ENCODE measurements around the gene VAMP8. TPM values are rescaled to one million over a fixed set of nuclear protein-coding genes. Genes with fewer than 3 reads are reported as not detected.
"Not testable (repeated sequence)": the region's sequence is repeated elsewhere in the genome, so short reads cannot be mapped to it uniquely, and the experiment has no call there.

Gene VAMP8
- total RNA-seq, 1 donor from 2014 or later, result 51.0 TPM

- Mint-ChIP-seq H3K9me3 (no peaks in the 10 kb centered on the region), H3K36me3 (no peaks in the 10 kb centered on the region), H3K4me1 (peaks cover 32% of the 10 kb centered on the region), H3K27me3 (ENCODE audit: low read depth) (no peaks in the 10 kb centered on the region), H3K4me3 (no peak overlapping the region), H3K27ac (no peak overlapping the region)
- TF ChIP-seq, protein P1, sequence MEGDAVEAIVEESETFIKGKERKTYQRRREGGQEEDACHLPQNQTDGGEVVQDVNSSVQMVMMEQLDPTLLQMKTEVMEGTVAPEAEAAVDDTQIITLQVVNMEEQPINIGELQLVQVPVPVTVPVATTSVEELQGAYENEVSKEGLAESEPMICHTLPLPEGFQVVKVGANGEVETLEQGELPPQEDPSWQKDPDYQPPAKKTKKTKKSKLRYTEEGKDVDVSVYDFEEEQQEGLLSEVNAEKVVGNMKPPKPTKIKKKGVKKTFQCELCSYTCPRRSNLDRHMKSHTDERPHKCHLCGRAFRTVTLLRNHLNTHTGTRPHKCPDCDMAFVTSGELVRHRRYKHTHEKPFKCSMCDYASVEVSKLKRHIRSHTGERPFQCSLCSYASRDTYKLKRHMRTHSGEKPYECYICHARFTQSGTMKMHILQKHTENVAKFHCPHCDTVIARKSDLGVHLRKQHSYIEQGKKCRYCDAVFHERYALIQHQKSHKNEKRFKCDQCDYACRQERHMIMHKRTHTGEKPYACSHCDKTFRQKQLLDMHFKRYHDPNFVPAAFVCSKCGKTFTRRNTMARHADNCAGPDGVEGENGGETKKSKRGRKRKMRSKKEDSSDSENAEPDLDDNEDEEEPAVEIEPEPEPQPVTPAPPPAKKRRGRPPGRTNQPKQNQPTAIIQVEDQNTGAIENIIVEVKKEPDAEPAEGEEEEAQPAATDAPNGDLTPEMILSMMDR (IDR thresholded peaks at IDR 0.05; ENCODE audit: unreplicated experiment), result no peak
- no peak for DNase-seq (ENCODE audit: low spot score in 2 of 2, unreplicated experiment in 2 of 2)
Observed at GRCh38 chr2:85600235-85600575, 22.8 kb downstream of the VAMP8 start.

DNA sequence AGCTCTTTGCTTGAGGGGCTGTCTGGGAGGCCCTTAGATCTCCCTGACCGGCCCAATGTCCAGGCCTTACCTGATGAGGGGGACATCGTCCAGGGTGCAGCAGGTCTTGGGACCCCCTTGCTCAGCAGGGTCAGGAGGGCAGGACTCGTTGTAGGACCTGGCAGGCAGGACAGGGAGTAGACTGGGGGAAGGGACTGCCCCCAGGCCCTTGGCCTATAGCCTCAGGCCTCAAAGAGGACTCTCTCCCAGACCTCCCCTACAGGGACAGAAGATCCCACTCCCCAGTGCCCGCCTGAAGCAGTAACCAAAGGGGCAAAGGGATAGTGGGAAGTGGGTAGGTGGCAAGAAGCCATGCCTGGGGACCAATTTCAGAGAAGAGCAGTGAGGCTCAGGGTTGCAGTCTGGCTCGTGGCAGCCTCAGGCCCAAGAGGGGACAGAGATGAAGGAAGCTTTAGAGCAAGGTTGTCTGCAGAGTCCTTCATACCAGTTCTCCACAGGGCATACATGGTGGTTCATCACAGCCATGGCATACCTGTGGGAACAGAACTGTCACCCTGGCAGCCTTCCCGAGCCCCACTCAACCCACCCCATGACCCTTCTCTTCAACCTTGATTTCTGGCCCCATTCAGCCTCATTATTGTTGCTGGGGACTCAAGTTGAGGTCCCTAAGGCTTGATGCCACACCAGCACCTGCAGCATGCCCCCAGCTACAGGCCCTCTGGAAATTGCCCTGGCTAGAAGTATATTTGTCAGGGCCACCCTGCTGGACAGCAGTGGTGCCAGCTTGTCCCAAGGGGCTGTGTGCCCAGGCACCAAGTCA is 23.8 kb downstream of the VAMP8 start:
- Mint-ChIP-seq H3K9me3 (no peaks in the 10 kb centered on the region), H3K27me3 (ENCODE audit: low read depth) (no peaks in the 10 kb centered on the region), H3K4me1 (peaks cover 36% of the 10 kb centered on the region), H3K27ac (peak overlapping the region; percentile 83), H3K4me3 (peak overlapping the region; percentile 79), H3K36me3 (no peaks in the 10 kb centered on the region)
- TF ChIP-seq, protein P1 (IDR thresholded peaks at IDR 0.05; ENCODE audit: unreplicated experiment), result no peak
- no peak for DNase-seq (ENCODE audit: low spot score in 2 of 2, unreplicated experiment in 2 of 2)

DNA sequence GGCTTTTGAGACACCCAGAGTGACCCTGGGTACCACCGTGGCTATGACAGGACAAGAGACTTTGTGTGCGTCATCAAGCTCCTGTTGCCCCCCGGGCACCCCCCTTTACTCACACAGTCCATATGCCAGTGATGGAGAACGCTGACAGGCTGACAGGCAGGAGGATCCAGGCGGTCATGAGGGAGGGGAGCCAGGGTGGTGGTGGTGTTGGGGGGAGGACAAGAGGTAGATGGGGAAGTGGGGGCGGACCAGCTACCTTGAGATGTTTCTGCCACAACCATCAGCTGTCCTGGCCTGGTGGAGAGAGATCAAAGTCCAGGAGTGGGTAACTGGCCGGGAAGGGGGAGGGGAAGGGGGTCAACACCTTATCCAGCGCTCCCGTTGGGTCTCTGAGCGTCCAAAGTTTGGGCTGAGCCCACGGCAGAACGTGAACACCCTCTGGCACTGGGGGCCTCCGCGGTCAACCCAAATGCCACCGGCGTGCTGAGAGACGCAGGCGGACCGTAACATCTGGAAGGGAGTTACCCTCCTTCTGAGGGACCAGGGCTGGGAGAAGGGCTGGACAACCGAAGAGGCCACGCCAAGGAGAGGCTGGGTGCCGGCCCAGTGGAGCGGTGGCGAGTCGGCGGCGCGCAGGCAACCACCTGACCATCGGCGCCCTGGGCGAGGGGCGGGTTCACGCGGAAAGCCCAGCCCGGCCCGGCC is 24.5 kb downstream of the VAMP8 start:
- DNase-seq (ENCODE audit: low spot score in 2 of 2, unreplicated experiment in 2 of 2), result no peak
- TF ChIP-seq, protein P1 (IDR thresholded peaks at IDR 0.05; ENCODE audit: unreplicated experiment), result no peak
- peak overlapping the region; percentile 83 for H3K27ac Mint-ChIP-seq
- H3K9me3 Mint-ChIP-seq, result no peaks in the 10 kb centered on the region
- H3K27me3 Mint-ChIP-seq (ENCODE audit: low read depth), result no peaks in the 10 kb centered on the region
- H3K4me1 Mint-ChIP-seq, result peaks cover 33% of the 10 kb centered on the region
- no peaks in the 10 kb centered on the region for H3K36me3 Mint-ChIP-seq
- peak overlapping the region; percentile 79 for H3K4me3 Mint-ChIP-seq

- Mint-ChIP-seq H3K27ac (peak within 1 kb of the TSS; percentile 93), H3K36me3 (peaks cover 1% of the 10 kb centered on the region), H3K27me3 (ENCODE audit: low read depth) (no peaks in the 10 kb centered on the region), H3K4me3 (peak within 1 kb of the TSS; percentile 81), H3K9me3 (no peaks in the 10 kb centered on the region), H3K4me1 (peaks cover 37% of the 10 kb centered on the region)
- TF ChIP-seq, protein P1 (IDR thresholded peaks at IDR 0.05; ENCODE audit: unreplicated experiment), result no peak
- peak; percentile 63 to 83 for DNase-seq (ENCODE audit: low spot score in 2 of 2, unreplicated experiment in 2 of 2)
Observed at GRCh38 chr2:85602476-85603234, 25.3 kb downstream of the VAMP8 start, which contains the start of gene TMEM150A. Gene TMEM150A (minus strand): TSS chr2:85602698. CDS start chr2:85601948, 750 bp downstream.

- Mint-ChIP-seq H3K27ac (peak overlapping the region; percentile 87), H3K4me1 (peaks cover 44% of the 10 kb centered on the region), H3K4me3 (peak overlapping the region; percentile 81)
- H3K9me3 Mint-ChIP-seq; H3K36me3 Mint-ChIP-seq; H3K27me3 Mint-ChIP-seq (ENCODE audit: low read depth); DNase-seq (ENCODE audit: low spot score in 2 of 2, unreplicated experiment in 2 of 2): not testable (repeated sequence)
Observed at GRCh38 chr2:85604133-85604444, 26.7 kb downstream of the VAMP8 start.

Measured in mesothelial cell of epicardium (in vitro differentiated cells).